K562 (cell line): Measurements from ENCODE around the gene TLK2. TPM values are rescaled to one million over a fixed set of nuclear protein-coding genes. Genes with fewer than 3 reads are reported as not detected.

Source experiments
- ARID4B ChIP-seq: sonication (generic); formaldehyde crosslinking; IDR thresholded peaks from 2 replicates; pipeline ENCODE4 v1.8.0; 2022; ENCODE audit warnings: mild to moderate bottlenecking, missing genetic modification reagents
- ARNT ChIP-seq, 2 experiments: fragments of 450-650 bp; IDR thresholded peaks; 2 replicates each; pipeline ENCODE4 v1.6.1; 2016; ENCODE audit warnings: mild to moderate bottlenecking in 1 of 2
- CREB5 ChIP-seq: fragments of 250-450 bp; sonication (Bioruptor Pico); IDR thresholded peaks from 2 replicates; pipeline ENCODE4 v1.5.0; 2020; ENCODE audit warnings: mild to moderate bottlenecking
- HNRNPK ChIP-seq: fragments of 200-400 bp; formaldehyde crosslinking; IDR thresholded peaks from one replicate; pipeline ENCODE4 v1.6.1; 2018; ENCODE audit warnings: mild to moderate bottlenecking, low read depth, low read length; ENCODE audit not compliant: poor library complexity, severe bottlenecking
- NBN ChIP-seq: fragments of 450-650 bp; IDR thresholded peaks from 2 replicates; pipeline ENCODE4 v1.6.1; 2016; ENCODE audit warnings: low read depth, mild to moderate bottlenecking
- NFXL1 ChIP-seq: fragments of 450-650 bp; formaldehyde crosslinking; IDR thresholded peaks from 2 replicates; pipeline ENCODE4 v1.4.0; 2021; ENCODE audit warnings: mild to moderate bottlenecking
- POLR2A ChIP-seq: fragments of 450-650 bp; conservative IDR thresholded peaks from 2 replicates; pipeline ENCODE4 v1.6.1; 2016
- RAD51 ChIP-seq: fragments of 450-650 bp; IDR thresholded peaks from 2 replicates; pipeline ENCODE4 v1.7.1; 2016; ENCODE audit warnings: low read depth, mild to moderate bottlenecking, borderline replicate concordance
- TRIM24 ChIP-seq, 2 experiments: fragments of 450-650 bp; IDR thresholded peaks; 2 replicates each; pipeline ENCODE4 v1.6.1; 2016
- TSC22D4 ChIP-seq: fragments of 450-650 bp; IDR thresholded peaks from 2 replicates; pipeline ENCODE4 v1.6.1; 2016; ENCODE audit warnings: missing genetic modification characterization, missing biosample characterization, control low read depth
- VEZF1 ChIP-seq: fragments of 200-800 bp; sonication (Bioruptor generic); IDR thresholded peaks from 2 replicates; pipeline ENCODE4 v1.6.1; 2017; ENCODE audit warnings: missing genetic modification characterization, missing compliant biosample characterization
- ZNF212 ChIP-seq: fragments of 450-650 bp; formaldehyde crosslinking; IDR thresholded peaks from 2 replicates; pipeline ENCODE4 v1.4.0; 2020; ENCODE audit warnings: mild to moderate bottlenecking
- polyA plus RNA-seq, 8 experiments: library from polyadenylated mRNA; depleted of rRNA in 4 of 8; stranded (reverse) in 5 of 8; unstranded in 3 of 8; fragments of >200 nt; fragmentation: Nextera tagmentation in 2 of 8; fragmentation: Illumina TruSeq in 1 of 8; extraction: Ambion mirVana in 2 of 8; extraction: Trizol in 1 of 8; gene quantifications; 2 replicates each; pipeline versions ENCODE4 v1.2.1 to v1.2.3, GENCODE V29; 2011 to 2014; ENCODE audit warnings: inconsistent platforms in 1 of 8, missing spikeins in 1 of 8
- total RNA-seq, 7 experiments: library from RNA; depleted of rRNA in 6 of 7; stranded (reverse); fragments of >200 nt in 6 of 7; fragmentation: Illumina TruSeq in 2 of 7; extraction: Trizol in 2 of 7; gene quantifications; 2 replicates each; pipeline versions ENCODE4 v1.2.1 to v1.2.3, GENCODE V29; 2011 to 2021; ENCODE audit warnings: low replicate concordance in 1 of 7
- TF ChIP-seq, protein P1 (sequence below): fragments of 250-450 bp; sonication (Bioruptor Pico); IDR thresholded peaks from 2 replicates; pipeline ENCODE4 v1.8.0; 2021; ENCODE audit warnings: moderate library complexity, mild to moderate bottlenecking, inconsistent platforms
- TF ChIP-seq, protein P2 (sequence below): sonication (generic); formaldehyde crosslinking; IDR thresholded peaks from 2 replicates; pipeline ENCODE4 v1.9.0; 2022; ENCODE audit warnings: mild to moderate bottlenecking, missing genetic modification reagents

TLK2 gene
- total and polyA plus RNA-seq, 9 of the 15 experiments (the other 6 are each of a cell fraction or from before 2014, with no cell fraction given): 10.1 to 51.9 (median 32.4) TPM

GRCh38 chr17:62644487-62645173 is 166.0 kb downstream of the TLK2 start (continued):
- TF ChIP-seq RAD51 (peak; percentile 99), POLR2A (peak; percentile 46; the same call in 1 of the 2 replicates), TSC22D4 (tag) (no peak), ZNF212 (no peak), TRIM24 (IDR thresholded peaks at IDR 0.05) (no peak), VEZF1 (CRISPR knock-in tag) (peak; percentile 40), ARNT (IDR thresholded peaks at IDR 0.05) (no peak), NFXL1 (CRISPR knock-in tag) (no peak), HNRNPK (no peak), NBN (no peak), CREB5 (CRISPR knock-in tag) (no peak), ARID4B (CRISPR knock-in tag) (no peak)
- TF ChIP-seq, protein P1, sequence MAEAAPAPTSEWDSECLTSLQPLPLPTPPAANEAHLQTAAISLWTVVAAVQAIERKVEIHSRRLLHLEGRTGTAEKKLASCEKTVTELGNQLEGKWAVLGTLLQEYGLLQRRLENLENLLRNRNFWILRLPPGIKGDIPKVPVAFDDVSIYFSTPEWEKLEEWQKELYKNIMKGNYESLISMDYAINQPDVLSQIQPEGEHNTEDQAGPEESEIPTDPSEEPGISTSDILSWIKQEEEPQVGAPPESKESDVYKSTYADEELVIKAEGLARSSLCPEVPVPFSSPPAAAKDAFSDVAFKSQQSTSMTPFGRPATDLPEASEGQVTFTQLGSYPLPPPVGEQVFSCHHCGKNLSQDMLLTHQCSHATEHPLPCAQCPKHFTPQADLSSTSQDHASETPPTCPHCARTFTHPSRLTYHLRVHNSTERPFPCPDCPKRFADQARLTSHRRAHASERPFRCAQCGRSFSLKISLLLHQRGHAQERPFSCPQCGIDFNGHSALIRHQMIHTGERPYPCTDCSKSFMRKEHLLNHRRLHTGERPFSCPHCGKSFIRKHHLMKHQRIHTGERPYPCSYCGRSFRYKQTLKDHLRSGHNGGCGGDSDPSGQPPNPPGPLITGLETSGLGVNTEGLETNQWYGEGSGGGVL (CRISPR knock-in tag): no peak
- TF ChIP-seq, protein P2, sequence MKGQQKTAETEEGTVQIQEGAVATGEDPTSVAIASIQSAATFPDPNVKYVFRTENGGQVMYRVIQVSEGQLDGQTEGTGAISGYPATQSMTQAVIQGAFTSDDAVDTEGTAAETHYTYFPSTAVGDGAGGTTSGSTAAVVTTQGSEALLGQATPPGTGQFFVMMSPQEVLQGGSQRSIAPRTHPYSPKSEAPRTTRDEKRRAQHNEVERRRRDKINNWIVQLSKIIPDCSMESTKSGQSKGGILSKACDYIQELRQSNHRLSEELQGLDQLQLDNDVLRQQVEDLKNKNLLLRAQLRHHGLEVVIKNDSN (CRISPR knock-in tag): peak; percentile 96
